Stomach (tissue), 19 donors: Measurements from ENCODE around the gene AKAP10. TPM values are rescaled to one million over a fixed set of nuclear protein-coding genes. Genes with fewer than 3 reads are reported as not detected.
"Not testable (repeated sequence)": the region's sequence is repeated elsewhere in the genome, so short reads cannot be mapped to it uniquely, and the experiment has no call there.

ENCODE experiments used
- DNase-seq, 2 donors: peaks; one replicate each; pipeline versions ENCODE4 v3.0.0 to v3.0.0-alpha.2; 2013 to 2019
- H3K27ac ChIP-seq, 5 donors: fragments of 200-600 bp in 4 of 5; sonication (generic) in 4 of 5; one replicate each; pipeline ENCODE4 v1.5.1; 2013 to 2019; ENCODE audit warnings: mild to moderate bottlenecking in 1 of 5, moderate library complexity in 1 of 5
- H3K27me3 ChIP-seq, 3 donors: fragments of 200-600 bp; sonication (generic); one replicate each; pipeline ENCODE4 v1.5.1; 2017 to 2019; ENCODE audit warnings: mixed run types in 1 of 3
- H3K36me3 ChIP-seq, 4 donors: fragments of 200-600 bp; sonication (generic); 1 replicate in 3 of 4; 2 replicates in 1 of 4; pipeline ENCODE4 v1.5.1; 2016 to 2019
- H3K4me1 ChIP-seq, 4 donors: fragments of 200-600 bp; sonication (generic); one replicate each; pipeline ENCODE4 v1.5.1; 2016 to 2019
- H3K4me3 ChIP-seq, 4 donors: fragments of 200-600 bp; sonication (generic) in 3 of 4; one replicate each; pipeline ENCODE4 v1.5.1; 2016 to 2019; ENCODE audit warnings: mild to moderate bottlenecking in 1 of 4
- H3K9me3 ChIP-seq, 4 donors: fragments of 200-600 bp; sonication (generic); one replicate each; pipeline ENCODE4 v1.5.1; 2016 to 2019
- EP300 ChIP-seq: sonication (generic); formaldehyde crosslinking; IDR thresholded peaks from one replicate; pipeline ENCODE4 v1.6.1; 2017; ENCODE audit warnings: antibody characterized with exemption
- POLR2A ChIP-seq, 4 donors: fragments of 450-650 bp; IDR thresholded peaks; one replicate each; pipeline ENCODE4 v1.6.1; 2016; ENCODE audit warnings: antibody characterized with exemption in 4 of 4, control low read depth in 2 of 4, mild to moderate bottlenecking in 1 of 4, moderate library complexity in 1 of 4
- POLR2AphosphoS5 ChIP-seq, 3 donors: sonication (generic); formaldehyde crosslinking; IDR thresholded peaks; one replicate each; pipeline ENCODE4 v1.6.1; 2016; ENCODE audit warnings: antibody characterized with exemption in 3 of 3
- WGBS, 5 donors: extraction: QIAGEN DNeasy Blood & Tissue Kit in 3 of 5; methylation state at CpG; one replicate each; pipeline versions ENCODE4 v1.1.5 to v1.1.7; 2013 to 2018; 5-methylcytosine and 5-hydroxymethylcytosine counted together
- intact Hi-C: fragments of 100-400 bp; cut with DNase I; formaldehyde crosslinking; loops from one replicate; pipeline ENCODE4 v1.15.1; 2023; ENCODE audit warnings: low total_unique reads
- long read RNA-seq, 10 donors: transcript quantifications; one replicate each; lab custom pipeline, GENCODE V29; 2026
- polyA plus RNA-seq, 3 donors: library from polyadenylated mRNA; stranded (reverse); fragments of 200-250 nt; gene quantifications; one replicate each; pipeline ENCODE4 v1.2.3, GENCODE V29; 2013
- total RNA-seq, 5 donors: library from RNA; depleted of rRNA; stranded (reverse); fragments of >200 nt; gene quantifications; one replicate each; pipeline versions ENCODE4 v1.1.0 to v1.2.3, GENCODE V29; 2014 to 2016
- TF ChIP-seq, protein P1 (sequence below), 7 experiments: fragments of 450-650 bp in 4 of 7; fragments of 200-600 bp in 3 of 7; sonication (generic) in 3 of 7; IDR thresholded peaks; one replicate each; pipeline ENCODE4 v1.5.1; 2016 to 2019; ENCODE audit warnings: antibody characterized with exemption in 7 of 7, control low read depth in 2 of 7, mild to moderate bottlenecking in 1 of 7
- donor health status: healthy with polysubstance abuse.
- donor health status: Bipolar disorder and iron deficiency.
- donor health status: healthy.

The AKAP10 gene, protein sequence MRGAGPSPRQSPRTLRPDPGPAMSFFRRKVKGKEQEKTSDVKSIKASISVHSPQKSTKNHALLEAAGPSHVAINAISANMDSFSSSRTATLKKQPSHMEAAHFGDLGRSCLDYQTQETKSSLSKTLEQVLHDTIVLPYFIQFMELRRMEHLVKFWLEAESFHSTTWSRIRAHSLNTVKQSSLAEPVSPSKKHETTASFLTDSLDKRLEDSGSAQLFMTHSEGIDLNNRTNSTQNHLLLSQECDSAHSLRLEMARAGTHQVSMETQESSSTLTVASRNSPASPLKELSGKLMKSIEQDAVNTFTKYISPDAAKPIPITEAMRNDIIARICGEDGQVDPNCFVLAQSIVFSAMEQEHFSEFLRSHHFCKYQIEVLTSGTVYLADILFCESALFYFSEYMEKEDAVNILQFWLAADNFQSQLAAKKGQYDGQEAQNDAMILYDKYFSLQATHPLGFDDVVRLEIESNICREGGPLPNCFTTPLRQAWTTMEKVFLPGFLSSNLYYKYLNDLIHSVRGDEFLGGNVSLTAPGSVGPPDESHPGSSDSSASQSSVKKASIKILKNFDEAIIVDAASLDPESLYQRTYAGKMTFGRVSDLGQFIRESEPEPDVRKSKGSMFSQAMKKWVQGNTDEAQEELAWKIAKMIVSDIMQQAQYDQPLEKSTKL
- total RNA-seq = 10 to 100 TPM; 24.6 to 54.5 (median 35.2) TPM
- 1 to 10 TPM; 5.1 to 9.5 (median 8.9) TPM for polyA plus RNA-seq
- long read RNA-seq, donor 1, full-length matches to known transcripts = 1 of 1 reads
- long read RNA-seq, donor 1, partial matches to known transcripts = 0 of 1 reads
- long read RNA-seq, donor 1, other reads (novel, unspliced or antisense) = 0 of 1 reads
- long read RNA-seq, donor 2, full-length matches to known transcripts = 4 of 4 reads
- long read RNA-seq, donor 2, partial matches to known transcripts = 0 of 4 reads
- long read RNA-seq, donor 2, other reads (novel, unspliced or antisense) = 0 of 4 reads
- long read RNA-seq, donor 3 = 0 reads
- long read RNA-seq, donor 4, full-length matches to known transcripts = 1 of 1 reads
- long read RNA-seq, donor 4, partial matches to known transcripts = 0 of 1 reads
- long read RNA-seq, donor 4, other reads (novel, unspliced or antisense) = 0 of 1 reads
- long read RNA-seq, donor 5, full-length matches to known transcripts = 4 of 4 reads
- long read RNA-seq, donor 5, partial matches to known transcripts = 0 of 4 reads
- long read RNA-seq, donor 5, other reads (novel, unspliced or antisense) = 0 of 4 reads
- long read RNA-seq, donor 6, full-length matches to known transcripts = 2 of 2 reads
- long read RNA-seq, donor 6, partial matches to known transcripts = 0 of 2 reads
- long read RNA-seq, donor 6, other reads (novel, unspliced or antisense) = 0 of 2 reads
- long read RNA-seq, donor 7, full-length matches to known transcripts = 1 of 1 reads
- long read RNA-seq, donor 7, partial matches to known transcripts = 0 of 1 reads
- long read RNA-seq, donor 7, other reads (novel, unspliced or antisense) = 0 of 1 reads
- long read RNA-seq, donor 8, full-length matches to known transcripts = 1 of 1 reads
- long read RNA-seq, donor 8, partial matches to known transcripts = 0 of 1 reads
- long read RNA-seq, donor 8, other reads (novel, unspliced or antisense) = 0 of 1 reads
- long read RNA-seq, donor 9, full-length matches to known transcripts = 2 of 2 reads
- long read RNA-seq, donor 9, partial matches to known transcripts = 0 of 2 reads
- long read RNA-seq, donor 9, other reads (novel, unspliced or antisense) = 0 of 2 reads
- long read RNA-seq, donor 10, full-length matches to known transcripts = 1 of 1 reads
- long read RNA-seq, donor 10, partial matches to known transcripts = 0 of 1 reads
- long read RNA-seq, donor 10, other reads (novel, unspliced or antisense) = 0 of 1 reads

DNA sequence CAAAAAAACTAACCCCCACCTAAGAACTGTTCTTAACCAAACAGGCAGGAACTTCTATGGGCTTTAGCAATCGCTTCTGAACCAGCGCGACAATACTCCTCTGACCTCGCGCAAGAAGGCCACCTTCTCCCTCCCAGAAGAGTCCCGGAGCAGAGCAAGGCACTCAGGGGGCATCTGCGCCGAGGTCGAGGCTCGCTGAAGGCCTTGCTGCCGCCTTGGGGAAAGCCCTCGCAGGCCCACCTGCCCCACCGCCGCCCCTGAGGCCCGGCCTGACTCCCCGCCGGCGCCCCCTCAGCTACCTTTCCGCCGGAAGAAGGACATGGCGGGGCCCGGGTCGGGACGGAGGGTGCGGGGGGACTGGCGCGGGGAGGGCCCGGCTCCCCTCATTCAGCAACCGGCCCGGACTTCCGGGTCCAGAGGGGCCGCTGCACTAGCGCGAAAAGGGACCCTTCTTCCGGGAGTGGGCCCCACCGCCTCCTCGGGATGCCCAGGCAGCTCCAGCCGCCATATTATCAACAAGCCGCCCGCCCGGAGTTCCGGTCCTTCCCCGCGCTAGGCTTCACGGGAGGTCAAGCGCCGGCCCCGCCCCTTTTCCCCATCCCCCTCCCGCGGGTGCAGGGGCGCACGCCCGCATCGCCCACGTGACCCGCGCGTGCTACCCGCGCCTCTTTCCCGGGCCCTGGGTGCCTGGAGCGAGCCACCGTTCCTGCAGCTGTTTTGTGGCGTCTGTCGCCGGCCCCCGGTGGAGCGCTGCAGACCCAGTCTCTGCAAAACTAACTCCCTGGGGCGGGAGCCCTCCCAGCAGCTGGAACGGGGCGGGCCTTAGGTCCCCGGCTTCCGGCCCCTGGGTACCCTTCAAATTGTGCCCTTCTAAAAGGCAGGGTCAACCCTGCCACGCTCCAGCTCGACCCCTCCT is at the start of gene AKAP10:
Gene AKAP10, minus strand, starts transcription at position 536 of the 916 bp plus-strand sequence. Its CDS starts 149 bp downstream, at position 387.
- Histone ChIP-seq H3K9me3 (no peaks in the 10 kb centered on the region), H3K4me1 (peaks cover 23 to 68% (median 46%) of the 10 kb centered on the region in 4 donors), H3K4me3 (peak within 1 kb of the TSS; percentile 61 to 99 (median 81)), H3K27ac (peak within 1 kb of the TSS; percentile 87 to 97 (median 91)), H3K27me3 (no peaks in the 10 kb centered on the region), H3K36me3 (peaks cover 0 to 13% (median 1%) of the 10 kb centered on the region in 4 donors)
- TF ChIP-seq POLR2A (IDR thresholded peaks at IDR 0.05) (no peak), EP300 (no peak), POLR2AphosphoS5 (IDR thresholded peaks at IDR 0.05) (peak; percentile 48 to 74 (median 65))
- 0 to 1% (median 0%) methylated on average over 32 to 75 of the region's 75 CpGs for WGBS, 5 donors
- DNase-seq = peak; percentile 95 to 97
- intact Hi-C loops = no loop called here

DNA sequence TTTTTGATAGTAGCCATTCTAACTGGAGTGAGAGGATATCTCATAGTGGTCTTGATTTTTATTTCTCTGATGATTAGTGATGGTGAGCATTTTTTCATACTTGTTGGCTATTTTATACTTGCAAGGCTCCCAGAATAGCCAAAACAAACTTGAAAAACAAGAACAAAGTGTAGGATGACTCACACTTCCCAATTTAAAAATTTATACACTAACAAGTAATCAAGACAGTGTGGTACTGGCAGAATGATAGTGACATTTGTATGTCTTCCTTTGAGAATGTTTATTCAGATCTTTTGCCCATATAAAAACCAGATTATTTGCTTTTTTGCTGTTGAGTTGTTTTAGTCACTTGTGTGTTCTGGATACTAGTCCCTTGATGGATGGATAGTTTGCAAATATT is 49.3 kb upstream of the AKAP10 start:
- no peak for DNase-seq
- H3K27me3 ChIP-seq = no peaks in the 10 kb centered on the region
- TF ChIP-seq POLR2A (IDR thresholded peaks at IDR 0.05) (no peak), POLR2AphosphoS5 (IDR thresholded peaks at IDR 0.05) (no peak), EP300 (no peak)
- TF ChIP-seq, protein P1, sequence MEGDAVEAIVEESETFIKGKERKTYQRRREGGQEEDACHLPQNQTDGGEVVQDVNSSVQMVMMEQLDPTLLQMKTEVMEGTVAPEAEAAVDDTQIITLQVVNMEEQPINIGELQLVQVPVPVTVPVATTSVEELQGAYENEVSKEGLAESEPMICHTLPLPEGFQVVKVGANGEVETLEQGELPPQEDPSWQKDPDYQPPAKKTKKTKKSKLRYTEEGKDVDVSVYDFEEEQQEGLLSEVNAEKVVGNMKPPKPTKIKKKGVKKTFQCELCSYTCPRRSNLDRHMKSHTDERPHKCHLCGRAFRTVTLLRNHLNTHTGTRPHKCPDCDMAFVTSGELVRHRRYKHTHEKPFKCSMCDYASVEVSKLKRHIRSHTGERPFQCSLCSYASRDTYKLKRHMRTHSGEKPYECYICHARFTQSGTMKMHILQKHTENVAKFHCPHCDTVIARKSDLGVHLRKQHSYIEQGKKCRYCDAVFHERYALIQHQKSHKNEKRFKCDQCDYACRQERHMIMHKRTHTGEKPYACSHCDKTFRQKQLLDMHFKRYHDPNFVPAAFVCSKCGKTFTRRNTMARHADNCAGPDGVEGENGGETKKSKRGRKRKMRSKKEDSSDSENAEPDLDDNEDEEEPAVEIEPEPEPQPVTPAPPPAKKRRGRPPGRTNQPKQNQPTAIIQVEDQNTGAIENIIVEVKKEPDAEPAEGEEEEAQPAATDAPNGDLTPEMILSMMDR (IDR thresholded peaks at IDR 0.05) = no peak
- H3K36me3 ChIP-seq = no peaks in the 10 kb centered on the region
- no peaks in the 10 kb centered on the region for H3K4me1 ChIP-seq
- intact Hi-C loops = no loop called here
- no peak overlapping the region for H3K4me3 ChIP-seq
- no peak overlapping the region for H3K27ac ChIP-seq
- H3K9me3 ChIP-seq = no peaks in the 10 kb centered on the region

DNA sequence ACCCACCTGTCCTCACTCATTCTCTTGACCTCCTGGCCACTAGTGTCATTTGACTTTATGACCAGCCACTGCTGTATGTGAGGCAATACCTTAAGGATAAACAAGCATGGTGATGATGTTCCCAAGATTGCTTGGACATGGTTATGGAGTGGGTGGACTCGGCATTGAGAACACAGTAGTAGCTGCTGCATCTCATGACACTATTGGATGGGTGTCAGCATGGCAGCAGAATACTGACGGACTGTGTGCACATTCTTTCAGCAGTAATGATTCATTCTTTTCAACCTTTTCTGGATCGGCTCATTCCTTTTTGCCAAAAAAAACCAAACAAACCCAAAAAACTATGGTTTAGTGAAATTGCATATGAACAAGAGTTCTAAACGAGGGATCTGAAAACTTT is 45.1 kb upstream of the AKAP10 start:
- 70 to 85% (median 80%) methylated on average over 4 of the region's 4 CpGs for WGBS, 5 donors
- intact Hi-C loops = no loop called here
- H3K4me1 ChIP-seq = no peaks in the 10 kb centered on the region
- no peak overlapping the region for H3K4me3 ChIP-seq
- no peak overlapping the region for H3K27ac ChIP-seq
- no peaks in the 10 kb centered on the region for H3K9me3 ChIP-seq
- H3K27me3 ChIP-seq = no peaks in the 10 kb centered on the region
- TF ChIP-seq POLR2AphosphoS5 (IDR thresholded peaks at IDR 0.05) (no peak), POLR2A (IDR thresholded peaks at IDR 0.05) (no peak), EP300 (no peak)
- TF ChIP-seq, protein P1 (IDR thresholded peaks at IDR 0.05) = no peak
- H3K36me3 ChIP-seq = no peaks in the 10 kb centered on the region
- DNase-seq = no peak

DNA sequence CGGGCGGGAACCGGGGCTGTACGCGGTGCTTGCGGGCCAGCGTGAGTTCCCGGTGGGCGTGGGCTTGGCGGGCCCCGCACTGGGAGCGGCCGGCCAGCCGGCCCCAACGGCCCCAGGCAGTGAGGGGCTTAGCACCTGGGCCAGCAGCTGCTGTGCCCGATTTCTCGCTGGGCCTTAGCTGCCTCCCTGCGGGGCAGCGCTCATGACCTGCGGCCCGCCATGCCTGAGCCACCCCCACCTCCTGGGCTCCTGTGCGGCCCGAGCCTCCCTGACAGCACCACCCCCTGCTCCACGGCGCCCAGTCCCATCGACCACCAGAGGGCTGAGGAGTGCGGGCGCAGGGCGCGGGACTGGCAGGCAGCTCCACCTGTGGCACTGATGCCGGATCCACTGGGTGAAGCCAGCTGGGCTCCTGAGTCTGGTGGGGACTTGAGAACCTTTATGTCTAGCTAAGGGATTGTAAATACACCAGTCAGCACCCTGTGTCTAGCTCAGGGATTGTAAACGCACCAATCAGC is 38.9 kb upstream of the AKAP10 start:
- DNase-seq, H3K4me1 ChIP-seq, H3K36me3 ChIP-seq, H3K9me3 ChIP-seq, H3K4me3 ChIP-seq, H3K27ac ChIP-seq, intact Hi-C loops: not testable (repeated sequence)
- peaks cover 0 to 12% (median 0%) of the 10 kb centered on the region in 3 donors for H3K27me3 ChIP-seq
- 94 to 98% (median 97%) methylated on average over 12 to 32 of the region's 32 CpGs for WGBS, 5 donors
